ENCODE measurements around the gene TSPAN16.
A peak's percentile ranks its signal among the peaks of the same experiment; 100 is the strongest.

TSPAN16 gene

GRCh38 chr19:11295665-11296245 is at the start of gene TSPAN16:
TSPAN16 (plus strand) TSS chr19:11296160; CDS start chr19:11296298, 138 bp downstream.
- peak; percentile 36 for DNase-seq

- DNase-seq: no peak
Measured at GRCh38 chr19:11246941-11247340, 49.0 kb upstream of the TSPAN16 start.

GRCh38 chr19:11247391-11247790 is 48.6 kb upstream of the TSPAN16 start:
- no peak for DNase-seq

GRCh38 chr19:11247934-11248333 is 48.0 kb upstream of the TSPAN16 start:
- DNase-seq: no peak

GRCh38 chr19:11248852-11249251 is 47.1 kb upstream of the TSPAN16 start:
- DNase-seq: no peak

- no peak for DNase-seq
Measured at GRCh38 chr19:11251217-11251616, 44.7 kb upstream of the TSPAN16 start.

- DNase-seq: no peak
Measured at GRCh38 chr19:11251650-11252314, 44.2 kb upstream of the TSPAN16 start.

- DNase-seq: no peak
Measured at GRCh38 chr19:11252665-11253355, 43.1 kb upstream of the TSPAN16 start.

GRCh38 chr19:11254666-11255065 is 41.3 kb upstream of the TSPAN16 start:
- DNase-seq: no peak

GRCh38 chr19:11256189-11256588 is 39.8 kb upstream of the TSPAN16 start:
- DNase-seq: no peak

- DNase-seq: no peak
Measured at GRCh38 chr19:11257846-11258380, 38.0 kb upstream of the TSPAN16 start.

GRCh38 chr19:11260996-11261395 is 35.0 kb upstream of the TSPAN16 start:
- DNase-seq: no peak

- DNase-seq: peak; percentile 52
Measured at GRCh38 chr19:11261431-11261970, 34.5 kb upstream of the TSPAN16 start.

GRCh38 chr19:11261971-11262839 is 33.8 kb upstream of the TSPAN16 start, which contains the start of gene DOCK6:
DOCK6 (minus strand) TSS chr19:11262524; CDS start chr19:11262440, 84 bp downstream.
- peak; percentile 57 for DNase-seq

GRCh38 chr19:11263726-11264125 is 32.2 kb upstream of the TSPAN16 start:
- DNase-seq: no peak

GRCh38 chr19:11264452-11265176 is 31.3 kb upstream of the TSPAN16 start:
- DNase-seq: no peak

- no peak for DNase-seq
Measured at GRCh38 chr19:11265177-11265784, 30.7 kb upstream of the TSPAN16 start.

- DNase-seq: peak; percentile 87
Measured at GRCh38 chr19:11265785-11266236, 30.1 kb upstream of the TSPAN16 start.

- no peak for DNase-seq
Measured at GRCh38 chr19:11267316-11268085, 28.5 kb upstream of the TSPAN16 start.

- peak; percentile 83 for DNase-seq
Measured at GRCh38 chr19:11268783-11269267, 27.1 kb upstream of the TSPAN16 start.

Data from NCI-H146 (cell line).